Measurements from ENCODE around the gene OLIG2.
A peak's percentile ranks its signal among the peaks of the same experiment; 100 is the strongest.

OLIG2 gene

DNA sequence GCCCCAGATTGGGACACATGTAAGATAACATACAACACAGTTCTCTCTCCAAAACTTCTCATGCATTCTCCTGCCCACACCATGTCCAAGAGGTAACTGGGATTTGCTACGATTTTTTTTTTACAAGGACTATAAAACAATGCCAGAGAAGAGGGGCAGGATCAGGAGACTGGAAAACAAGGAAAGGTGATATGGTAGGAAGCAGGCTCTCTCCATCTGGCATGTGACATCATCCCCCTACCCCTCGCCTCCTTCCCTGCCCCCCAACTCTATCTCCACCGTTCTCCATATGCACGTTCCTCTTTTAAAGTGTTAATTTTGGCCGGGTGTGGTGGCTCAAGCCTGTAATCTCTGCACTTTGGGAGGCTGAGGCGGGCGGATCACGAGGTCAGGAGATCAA lies 20.7 kb downstream of the OLIG2 start:
- in situ Hi-C loops (cut with HindIII; ENCODE audit: low sequenced_read_pairs), result no loop called here
- DNase-seq (ENCODE audit: low read depth, low spot score), result no peak
- TF ChIP-seq CTCF (IDR thresholded peaks at IDR 0.05; ENCODE audit: low read depth, low read length), result no peak
- no peak overlapping the region for H3K4me3 ChIP-seq (ENCODE audit: low read depth, low read length)

DNA sequence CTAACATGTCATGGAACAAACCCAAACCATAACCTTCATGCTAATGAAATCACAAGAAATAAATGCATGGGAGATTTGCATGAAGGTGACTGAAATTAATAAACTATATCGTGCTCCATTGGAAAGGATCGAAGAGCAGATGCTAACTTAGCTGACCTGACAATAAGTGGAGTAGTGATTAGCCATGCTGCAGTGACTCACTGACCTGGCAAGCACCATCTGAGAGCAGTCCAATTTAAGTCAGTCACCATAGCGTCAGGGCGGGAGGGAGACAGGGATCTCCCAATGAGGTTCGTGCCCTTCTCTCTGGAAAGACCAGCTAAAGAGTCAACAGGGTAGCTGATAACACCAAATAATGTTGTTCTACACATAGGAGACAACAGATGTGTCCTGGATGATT lies 21.5 kb downstream of the OLIG2 start:
- in situ Hi-C loops (cut with HindIII; ENCODE audit: low sequenced_read_pairs), result no loop called here

DNA sequence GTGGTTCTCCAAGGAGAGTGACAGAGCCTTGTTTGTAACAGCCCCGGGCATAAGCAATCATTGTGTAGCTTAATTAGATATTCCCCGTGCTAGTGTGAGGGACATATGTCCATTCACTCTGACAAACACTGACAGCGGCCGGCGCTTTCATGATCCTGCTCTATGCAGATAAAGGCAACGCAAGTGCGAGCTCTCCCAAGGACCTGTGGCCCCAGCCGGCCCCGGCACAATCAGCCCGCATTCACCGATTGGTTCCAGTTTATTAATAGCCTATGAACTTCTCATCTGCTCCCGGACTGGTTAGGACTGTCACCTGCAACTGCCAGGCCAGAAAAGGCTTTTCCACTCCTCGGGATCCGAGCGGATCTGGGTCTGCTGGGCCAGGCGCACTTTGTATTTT lies 26.2 kb downstream of the OLIG2 start:
- DNase-seq (ENCODE audit: low read depth, low spot score), result no peak
- no peak overlapping the region for H3K4me3 ChIP-seq (ENCODE audit: low read depth, low read length)
- TF ChIP-seq CTCF (IDR thresholded peaks at IDR 0.05; ENCODE audit: low read depth, low read length), result no peak
- in situ Hi-C loops (cut with HindIII; ENCODE audit: low sequenced_read_pairs), result no loop called here

More for the DNA sequence above, 21.5 kb downstream of the OLIG2 start:
- H3K4me3 ChIP-seq (ENCODE audit: low read depth, low read length), result no peak overlapping the region
- peak; percentile 65 for DNase-seq (ENCODE audit: low read depth, low spot score)
- no peak for TF ChIP-seq CTCF (IDR thresholded peaks at IDR 0.05; ENCODE audit: low read depth, low read length)

DNA sequence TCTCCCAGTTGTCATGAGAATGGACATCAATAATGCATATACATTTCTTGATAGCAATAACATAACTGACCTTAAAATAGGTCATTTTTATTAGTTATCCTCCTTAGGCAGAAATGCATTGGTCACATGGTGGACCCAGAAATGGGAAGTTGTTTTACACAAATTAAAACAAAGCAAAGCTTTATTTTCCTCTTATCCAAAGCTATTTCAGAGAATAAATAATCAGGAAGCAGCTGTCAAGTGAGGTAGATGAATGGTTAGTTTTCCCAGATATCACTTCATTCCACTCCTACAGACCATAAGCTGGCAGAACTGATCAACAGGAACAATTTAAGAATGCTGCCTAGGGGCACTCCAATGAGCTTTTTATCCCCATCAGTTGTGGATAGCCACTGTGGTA lies 28.2 kb downstream of the OLIG2 start:
- no peak for DNase-seq (ENCODE audit: low read depth, low spot score)
- TF ChIP-seq CTCF (IDR thresholded peaks at IDR 0.05; ENCODE audit: low read depth, low read length), result no peak
- in situ Hi-C loops (cut with HindIII; ENCODE audit: low sequenced_read_pairs), result no loop called here
- H3K4me3 ChIP-seq (ENCODE audit: low read depth, low read length), result no peak overlapping the region

GRCh38 chr21:33055991-33056390 lies 30.3 kb downstream of the OLIG2 start:
- no peak overlapping the region for H3K4me3 ChIP-seq (ENCODE audit: low read depth, low read length)
- in situ Hi-C loops (cut with HindIII; ENCODE audit: low sequenced_read_pairs), result no loop called here
- TF ChIP-seq CTCF (IDR thresholded peaks at IDR 0.05; ENCODE audit: low read depth, low read length), result no peak
- no peak for DNase-seq (ENCODE audit: low read depth, low spot score)

GRCh38 chr21:33057385-33057940 lies 31.7 kb downstream of the OLIG2 start:
- no peak overlapping the region for H3K4me3 ChIP-seq (ENCODE audit: low read depth, low read length)
- TF ChIP-seq CTCF (IDR thresholded peaks at IDR 0.05; ENCODE audit: low read depth, low read length), result no peak
- in situ Hi-C loops (cut with HindIII; ENCODE audit: low sequenced_read_pairs), result no loop called here
- DNase-seq (ENCODE audit: low read depth, low spot score), result no peak

- in situ Hi-C loops (cut with HindIII; ENCODE audit: low sequenced_read_pairs), result no loop called here
- H3K4me3 ChIP-seq (ENCODE audit: low read depth, low read length), result no peak overlapping the region
- DNase-seq (ENCODE audit: low read depth, low spot score), result no peak
- no peak for TF ChIP-seq CTCF (IDR thresholded peaks at IDR 0.05; ENCODE audit: low read depth, low read length)
These were observed 32.8 kb downstream of the OLIG2 start for GRCh38 chr21:33058527-33058926.
